HepG2 (cell line): Measurements from ENCODE around the gene CACNA1G. TPM values are rescaled to one million over a fixed set of nuclear protein-coding genes. Genes with fewer than 3 reads are reported as not detected.

Source experiments
- ARID2 ChIP-seq: sonication (generic); formaldehyde crosslinking; IDR thresholded peaks from 2 replicates; pipeline ENCODE4 v1.8.1; 2022; ENCODE audit warnings: mild to moderate bottlenecking, missing genetic modification reagents, borderline replicate concordance
- EED ChIP-seq: sonication (generic); formaldehyde crosslinking; IDR thresholded peaks from 2 replicates; pipeline ENCODE4 v1.5.0; 2020; ENCODE audit warnings: mild to moderate bottlenecking, missing genetic modification reagents
- FOXP1 ChIP-seq, 2 experiments: fragments of 450-650 bp in 1 of 2; IDR thresholded peaks; 2 replicates each; pipeline ENCODE4 v1.6.1; 2017 to 2018; ENCODE audit warnings: antibody characterized with exemption in 1 of 2
- HNRNPK ChIP-seq: fragments of 200-400 bp; formaldehyde crosslinking; IDR thresholded peaks from 2 replicates; pipeline ENCODE4 v1.6.1; 2018; ENCODE audit warnings: low read length, low read depth, moderate library complexity, mild to moderate bottlenecking; ENCODE audit not compliant: poor library complexity, severe bottlenecking
- NFKB2 ChIP-seq: sonication (generic); formaldehyde crosslinking; IDR thresholded peaks from 2 replicates; pipeline ENCODE4 v1.4.0; 2020; ENCODE audit warnings: missing genetic modification reagents, borderline replicate concordance
- POGK ChIP-seq: sonication (generic); formaldehyde crosslinking; conservative IDR thresholded peaks from 2 replicates; pipeline ENCODE4 v1.8.0; 2022; ENCODE audit warnings: mild to moderate bottlenecking, moderate library complexity, missing genetic modification reagents
- RFX1 ChIP-seq: fragments of 450-650 bp; IDR thresholded peaks from 2 replicates; pipeline ENCODE4 v1.6.1; 2017
- SIX4 ChIP-seq: sonication (generic); formaldehyde crosslinking; IDR thresholded peaks from 2 replicates; pipeline ENCODE4 v1.4.0; 2020; ENCODE audit warnings: missing genetic modification reagents
- SP140L ChIP-seq: sonication (generic); formaldehyde crosslinking; IDR thresholded peaks from 2 replicates; pipeline ENCODE4 v1.4.0; 2020; ENCODE audit warnings: missing genetic modification reagents, borderline replicate concordance
- TFAP4 ChIP-seq: sonication (generic); IDR thresholded peaks from 2 replicates; pipeline ENCODE4 v1.6.1; 2016; ENCODE audit warnings: low read depth, borderline replicate concordance
- TRIM22 ChIP-seq: fragments of 450-650 bp; IDR thresholded peaks from 2 replicates; pipeline ENCODE4 v1.6.1; 2017
- ZFY ChIP-seq: sonication (generic); formaldehyde crosslinking; IDR thresholded peaks from 2 replicates; pipeline ENCODE4 v1.4.0; 2020; ENCODE audit warnings: missing genetic modification reagents
- ZKSCAN8 ChIP-seq: IDR thresholded peaks from 2 replicates; pipeline ENCODE4 v1.6.1; 2016; ENCODE audit warnings: borderline replicate concordance, missing genetic modification reagents, missing compliant biosample characterization
- ZMYM2 ChIP-seq: sonication (generic); formaldehyde crosslinking; IDR thresholded peaks from 2 replicates; pipeline ENCODE4 v1.8.0; 2022; ENCODE audit warnings: mild to moderate bottlenecking, missing genetic modification reagents
- ZNF430 ChIP-seq: sonication (generic); formaldehyde crosslinking; IDR thresholded peaks from 2 replicates; pipeline ENCODE4 v1.9.0; 2021; ENCODE audit warnings: mild to moderate bottlenecking, missing genetic modification reagents
- ZNF460 ChIP-seq: sonication (generic); formaldehyde crosslinking; IDR thresholded peaks from 2 replicates; pipeline ENCODE4 v1.5.1; 2020; ENCODE audit warnings: missing genetic modification reagents, mild to moderate bottlenecking, borderline replicate concordance
- ZNF512 ChIP-seq: sonication (generic); formaldehyde crosslinking; IDR thresholded peaks from 2 replicates; pipeline ENCODE4 v1.4.0; 2020; ENCODE audit warnings: mild to moderate bottlenecking, missing genetic modification reagents
- ZNF558 ChIP-seq: sonication (generic); formaldehyde crosslinking; IDR thresholded peaks from 2 replicates; pipeline ENCODE4 v1.9.0; 2022; ENCODE audit warnings: mild to moderate bottlenecking, missing genetic modification reagents, borderline replicate concordance
- ZNF580 ChIP-seq: IDR thresholded peaks from 2 replicates; pipeline ENCODE4 v1.6.1; 2016; ENCODE audit warnings: low read depth, borderline replicate concordance
- ZNF629 ChIP-seq: sonication (generic); formaldehyde crosslinking; conservative IDR thresholded peaks from 2 replicates; pipeline ENCODE4 v1.5.0; 2020; ENCODE audit warnings: missing genetic modification reagents
- ZNF709 ChIP-seq: sonication (generic); formaldehyde crosslinking; IDR thresholded peaks from 2 replicates; pipeline ENCODE4 v1.5.0; 2020; ENCODE audit warnings: mild to moderate bottlenecking, missing genetic modification reagents
- ZNF788 ChIP-seq: sonication (generic); formaldehyde crosslinking; IDR thresholded peaks from 2 replicates; pipeline ENCODE4 v1.5.0; 2020; ENCODE audit warnings: mild to moderate bottlenecking, missing genetic modification reagents, borderline replicate concordance
- ZSCAN25 ChIP-seq: sonication (generic); formaldehyde crosslinking; IDR thresholded peaks from 2 replicates; pipeline ENCODE4 v1.8.0; 2022; ENCODE audit warnings: mild to moderate bottlenecking, missing genetic modification reagents
- polyA plus RNA-seq, 8 experiments: library from polyadenylated mRNA; depleted of rRNA in 3 of 8; stranded (reverse) in 7 of 8; unstranded in 1 of 8; fragments of >200 nt; fragmentation: Illumina TruSeq in 4 of 8; extraction: Trizol in 4 of 8; gene quantifications; 2 replicates each; pipeline versions ENCODE4 v1.2.1 to v1.2.3, GENCODE V29; 2011 to 2016; ENCODE audit warnings: low read depth in 4 of 8, missing spikeins in 1 of 8, mixed read lengths in 1 of 8; ENCODE audit not compliant: insufficient read depth in 1 of 8
- total RNA-seq, 5 experiments: library from RNA; depleted of rRNA; stranded (reverse); fragments of >200 nt; fragmentation: Illumina TruSeq; extraction: Trizol; gene quantifications; 2 replicates each; pipeline ENCODE4 v1.2.3, GENCODE V29; 2016; ENCODE audit warnings: low read depth in 1 of 5

Gene CACNA1G
- total and polyA plus RNA-seq, 2 of the 13 experiments (the other 11 are each of a cell fraction or from before 2014, with no cell fraction given) = 0.02 TPM; not detected in 1

GRCh38 chr17:50637829-50638605 lies 77.5 kb downstream of the CACNA1G start (continued):
- TF ChIP-seq FOXP1 (IDR thresholded peaks at IDR 0.05) = no peak
- TF ChIP-seq FOXP1 (CRISPR knock-in tag; IDR thresholded peaks at IDR 0.05) = 0 out of 2 replicates have a peak, but pooled peaks have one; percentile 20
- no peak for TF ChIP-seq ZNF430
- TF ChIP-seq RFX1 = no peak
- no peak for TF ChIP-seq POGK (CRISPR knock-in tag)
- TF ChIP-seq NFKB2 = no peak
- no peak for TF ChIP-seq ZNF629
- TF ChIP-seq ZMYM2 = no peak
- TF ChIP-seq SP140L (CRISPR knock-in tag) = no peak
- TF ChIP-seq ZNF558 (CRISPR knock-in tag) = no peak
- no peak for TF ChIP-seq ZNF788 (CRISPR knock-in tag)
- TF ChIP-seq ZNF460 = no peak
- TF ChIP-seq ZKSCAN8 (CRISPR knock-in tag) = no peak
- no peak for TF ChIP-seq TRIM22
- no peak for TF ChIP-seq HNRNPK
- no peak for TF ChIP-seq ZNF709 (CRISPR knock-in tag)
- TF ChIP-seq ZSCAN25 (CRISPR knock-in tag) = no peak
- TF ChIP-seq ZNF512 (CRISPR knock-in tag) = no peak
- TF ChIP-seq ARID2 (CRISPR knock-in tag) = no peak
- TF ChIP-seq SIX4 (CRISPR knock-in tag) = no peak
- no peak for TF ChIP-seq ZFY (CRISPR knock-in tag)
- no peak; the same call in 1 of the 2 replicates for TF ChIP-seq ZNF580 (CRISPR knock-in tag)
- TF ChIP-seq EED (CRISPR knock-in tag) = no peak
- TF ChIP-seq TFAP4 = peak; percentile 47; the same call in 1 of the 2 replicates
